ENCODE measurements around the gene UBL7.

- TF ChIP-seq EZH2phosphoT487 (IDR thresholded peaks at IDR 0.05; ENCODE audit: borderline replicate concordance): no peak
- no peak for TF ChIP-seq YY1 (IDR thresholded peaks at IDR 0.05; ENCODE audit: extremely low read depth, insufficient replicate concordance, low read depth, low read length)
- TF ChIP-seq CTCF (IDR thresholded peaks at IDR 0.05 in 2 of 3, conservative IDR thresholded peaks at IDR 0.05 in 1 of 3; ENCODE audit: borderline replicate concordance in 1 of 3, insufficient read depth in 1 of 3, low read depth in 2 of 3, low read length in 2 of 3): no peak
- TF ChIP-seq REST (IDR thresholded peaks at IDR 0.05; ENCODE audit: low read depth): no peak
Measured at GRCh38 chr15:74504836-74505235, 43.9 kb upstream of the UBL7 start.
